CD4-positive, alpha-beta T cell treated with Interleukin-17A for 4 hours (primary cell): ENCODE data around the gene ZNF473.
A peak's percentile ranks its signal among the peaks of the same experiment; 100 is the strongest.

Experiments used
- DNase-seq: peaks from one replicate; pipeline ENCODE4 v3.0.0-alpha.2; 2020; ENCODE audit warnings: mixed read lengths

The ZNF473 gene

GRCh38 chr19:50025794-50026549, at the start of gene ZNF473:
TSS of gene ZNF473 (plus strand) at chr19:50026005. CDS start at chr19:50031083, 5,078 bp downstream.
- peak; percentile 92 for DNase-seq

GRCh38 chr19:49976496-49976895, 49.3 kb upstream of the ZNF473 start:
- no peak for DNase-seq

- no peak for DNase-seq
Observed at GRCh38 chr19:49977076-49977475, 48.7 kb upstream of the ZNF473 start.

GRCh38 chr19:49977881-49978280, 47.9 kb upstream of the ZNF473 start:
- DNase-seq, result no peak

GRCh38 chr19:49978324-49978723, 47.5 kb upstream of the ZNF473 start:
- no peak for DNase-seq

- DNase-seq, result no peak
Observed at GRCh38 chr19:49981603-49982593, 43.9 kb upstream of the ZNF473 start.

- peak; percentile 84 for DNase-seq
Observed at GRCh38 chr19:49983645-49984229, 42.1 kb upstream of the ZNF473 start.

- DNase-seq, result no peak
Observed at GRCh38 chr19:49984491-49984890, 41.3 kb upstream of the ZNF473 start.

- no peak for DNase-seq
Observed at GRCh38 chr19:49985871-49986270, 39.9 kb upstream of the ZNF473 start.

- no peak for DNase-seq
Observed at GRCh38 chr19:49986354-49986753, 39.5 kb upstream of the ZNF473 start.

GRCh38 chr19:49987159-49987698, 38.6 kb upstream of the ZNF473 start:
- DNase-seq, result peak; percentile 80

GRCh38 chr19:49988007-49988406, 37.8 kb upstream of the ZNF473 start:
- no peak for DNase-seq

GRCh38 chr19:49988433-49988832, 37.4 kb upstream of the ZNF473 start:
- DNase-seq, result no peak

- peak; percentile 10 for DNase-seq
Observed at GRCh38 chr19:49997709-49998108, 28.1 kb upstream of the ZNF473 start.

GRCh38 chr19:49999371-50000010, 26.3 kb upstream of the ZNF473 start:
- DNase-seq, result no peak

GRCh38 chr19:50000038-50000840, 25.6 kb upstream of the ZNF473 start:
- DNase-seq, result no peak

- no peak for DNase-seq
Observed at GRCh38 chr19:50000841-50001557, 24.8 kb upstream of the ZNF473 start.

- no peak for DNase-seq
Observed at GRCh38 chr19:50001775-50002174, 24.0 kb upstream of the ZNF473 start.

- DNase-seq, result no peak
Observed at GRCh38 chr19:50002386-50002960, 23.3 kb upstream of the ZNF473 start.

GRCh38 chr19:50003254-50003788, 22.5 kb upstream of the ZNF473 start:
- no peak for DNase-seq
